Osteoblast (primary cell): Measurements from ENCODE around the gene PXMP4. TPM values are rescaled to one million over a fixed set of nuclear protein-coding genes. Genes with fewer than 3 reads are reported as not detected.

ENCODE experiments used
- DNase-seq: peaks from one replicate; pipeline ENCODE4 v3.0.0; 2011; ENCODE audit warnings: low spot score, mixed read lengths; ENCODE audit not compliant: insufficient read length; ENCODE audit errors: missing footprints
- H2AFZ ChIP-seq: 2 replicates; pipeline ENCODE4 v1.6.0; 2011; ENCODE audit warnings: mild to moderate bottlenecking, low read length
- H3K27ac ChIP-seq: 2 replicates; pipeline ENCODE4 v1.5.1; 2011; ENCODE audit warnings: mild to moderate bottlenecking, low read depth, low read length, moderate library complexity
- H3K27me3 ChIP-seq: 2 replicates; pipeline ENCODE4 v1.6.0; 2012; ENCODE audit warnings: mild to moderate bottlenecking, control low read depth, inconsistent platforms, low read length, moderate library complexity; ENCODE audit not compliant: insufficient read depth
- H3K36me3 ChIP-seq: 2 replicates; pipeline ENCODE4 v1.5.1; 2011; ENCODE audit warnings: mild to moderate bottlenecking, low read length, control low read depth, moderate library complexity; ENCODE audit not compliant: insufficient read depth
- H3K4me1 ChIP-seq: 2 replicates; pipeline ENCODE4 v1.5.1; 2011; ENCODE audit warnings: mild to moderate bottlenecking, low read length, control low read depth, moderate library complexity; ENCODE audit not compliant: insufficient read depth
- H3K4me2 ChIP-seq: 2 replicates; pipeline ENCODE4 v1.6.0; 2011; ENCODE audit warnings: mild to moderate bottlenecking, low read length; ENCODE audit not compliant: insufficient read depth
- H3K4me3 ChIP-seq: fragments of 200-600 bp; sonication (generic); 3 replicates; pipeline ENCODE4 v1.5.1; 2012; ENCODE audit warnings: mild to moderate bottlenecking, low read length, inconsistent platforms; ENCODE audit not compliant: insufficient read depth
- H3K79me2 ChIP-seq: 2 replicates; pipeline ENCODE4 v1.6.0; 2012; ENCODE audit warnings: mild to moderate bottlenecking, low read length, control low read depth, inconsistent platforms; ENCODE audit not compliant: insufficient read depth
- H3K9me3 ChIP-seq: 2 replicates; pipeline ENCODE4 v1.5.1; 2011; ENCODE audit warnings: low read depth, low read length, control low read depth
- H4K20me1 ChIP-seq: 2 replicates; pipeline ENCODE4 v1.6.0; 2012; ENCODE audit warnings: mild to moderate bottlenecking, low read length, control low read depth; ENCODE audit not compliant: insufficient read depth
- CTCF ChIP-seq: IDR thresholded peaks from 2 replicates; pipeline ENCODE4 v1.5.1; 2011; ENCODE audit warnings: mild to moderate bottlenecking, low read depth, low read length, moderate library complexity; ENCODE audit errors: extremely low read depth
- total RNA-seq: library from RNA; depleted of rRNA; stranded (reverse); fragments of >200 nt; gene quantifications from 2 replicates; pipeline ENCODE4 v1.2.3, GENCODE V29; 2012

PXMP4 gene
- total RNA-seq, 1 donor = 5.1 TPM

DNA sequence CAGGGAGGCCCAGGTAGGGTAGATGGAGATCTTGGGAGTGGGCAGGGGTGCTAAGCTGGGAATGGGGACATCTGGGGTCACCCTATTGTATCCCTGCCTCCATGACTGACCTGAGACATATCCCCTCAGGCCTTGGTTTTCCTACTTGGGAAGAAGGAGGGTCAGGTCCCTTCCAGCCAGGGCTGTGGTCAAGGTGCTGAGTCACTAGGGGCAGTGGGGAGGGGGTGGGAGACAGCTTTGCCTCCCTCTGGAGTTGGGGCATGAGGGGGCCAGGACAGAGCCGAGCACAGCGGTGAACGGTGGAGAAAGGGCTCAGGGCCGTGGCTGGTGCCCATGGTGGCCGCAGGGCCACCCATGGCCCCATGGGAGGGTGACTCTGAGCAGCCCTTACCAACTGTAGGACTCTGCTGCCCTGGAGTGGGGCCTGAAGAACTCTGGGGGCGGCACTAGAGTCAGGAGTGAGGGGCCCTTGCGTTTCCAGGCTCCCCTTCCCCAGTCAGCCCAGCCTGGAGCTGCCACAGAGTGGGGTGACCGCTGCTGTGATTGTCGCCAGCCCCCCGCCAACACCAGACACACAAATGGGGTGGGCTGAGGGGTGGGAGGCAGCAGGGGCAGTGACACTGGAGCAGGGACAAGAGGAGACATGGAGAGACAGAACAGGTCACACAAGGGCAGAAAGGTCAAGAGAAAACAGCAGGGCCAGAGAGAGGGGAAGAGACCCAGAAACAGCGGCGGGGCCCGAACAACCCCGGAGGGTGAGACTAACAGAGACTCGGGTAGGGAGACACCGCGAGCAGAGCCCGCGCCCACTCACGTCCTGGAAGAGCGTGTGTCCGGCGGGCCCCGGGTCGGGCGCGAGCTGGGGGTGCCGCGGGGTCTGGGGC lies 46.5 kb downstream of the PXMP4 start:
- H2AFZ ChIP-seq = peak overlapping the region; percentile 84
- H4K20me1 ChIP-seq = peaks cover 9% of the 10 kb centered on the region
- DNase-seq = peak; percentile 97
- H3K27me3 ChIP-seq = no peaks in the 10 kb centered on the region
- peak overlapping the region; percentile 74 for H3K4me3 ChIP-seq
- peaks cover 5% of the 10 kb centered on the region for H3K79me2 ChIP-seq
- TF ChIP-seq CTCF = no peak
- peaks cover 19% of the 10 kb centered on the region for H3K36me3 ChIP-seq
- peak overlapping the region; percentile 86 for H3K4me2 ChIP-seq
- peak overlapping the region; percentile 23 for H3K27ac ChIP-seq
- peaks cover 26% of the 10 kb centered on the region for H3K4me1 ChIP-seq
- H3K9me3 ChIP-seq = no peaks in the 10 kb centered on the region

- H3K4me2 ChIP-seq = peak overlapping the region; percentile 86
- peaks cover 5% of the 10 kb centered on the region for H3K79me2 ChIP-seq
- H4K20me1 ChIP-seq = peaks cover 9% of the 10 kb centered on the region
- no peaks in the 10 kb centered on the region for H3K9me3 ChIP-seq
- peak; percentile 80 for DNase-seq
- no peak overlapping the region for H3K27ac ChIP-seq
- no peaks in the 10 kb centered on the region for H3K27me3 ChIP-seq
- H3K36me3 ChIP-seq = peaks cover 20% of the 10 kb centered on the region
- TF ChIP-seq CTCF = no peak
- H2AFZ ChIP-seq = no peak overlapping the region
- peaks cover 29% of the 10 kb centered on the region for H3K4me1 ChIP-seq
- peak overlapping the region; percentile 74 for H3K4me3 ChIP-seq
Observed at GRCh38 chr20:33673114-33673409, 47.0 kb downstream of the PXMP4 start.

DNA sequence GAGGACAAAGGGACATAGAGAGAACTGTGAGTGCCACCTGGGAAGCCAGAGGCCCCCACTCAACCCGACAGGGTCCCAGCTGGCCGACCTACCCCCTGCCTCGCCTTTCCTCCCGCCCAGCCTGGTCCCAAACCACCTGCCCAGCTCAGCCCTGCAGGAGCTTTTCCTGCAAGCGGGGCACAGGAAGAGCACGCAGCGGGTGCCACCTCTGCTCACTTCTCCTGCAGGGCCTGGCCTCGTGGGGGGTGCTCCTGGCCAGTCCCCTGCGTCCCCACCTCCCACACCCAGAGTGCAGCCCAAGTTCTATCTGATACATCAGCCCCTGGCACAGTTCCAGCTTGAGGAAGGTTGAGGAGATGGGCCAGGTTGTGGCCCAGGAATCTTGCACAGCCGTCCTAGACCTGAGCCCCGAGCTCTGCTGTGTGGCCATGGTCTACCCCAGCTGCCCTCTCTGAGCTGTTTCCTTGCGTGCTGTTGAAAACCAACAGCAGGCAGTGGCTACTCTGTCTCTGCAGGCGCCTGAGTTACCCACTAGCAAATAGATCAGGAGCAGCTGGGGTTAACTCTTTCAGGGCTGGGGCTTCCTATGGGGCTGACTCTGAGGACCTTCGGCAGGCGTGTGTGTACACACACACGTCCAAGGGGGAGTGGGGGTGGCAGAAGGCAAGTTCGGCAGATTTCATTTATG lies 47.5 kb downstream of the PXMP4 start:
- Histone ChIP-seq H3K4me2 (peak overlapping the region; percentile 86), H2AFZ (no peak overlapping the region), H3K9me3 (no peaks in the 10 kb centered on the region), H3K4me1 (peaks cover 34% of the 10 kb centered on the region), H3K27ac (no peak overlapping the region), H3K27me3 (no peaks in the 10 kb centered on the region), H3K79me2 (peaks cover 5% of the 10 kb centered on the region), H4K20me1 (peaks cover 9% of the 10 kb centered on the region), H3K36me3 (peaks cover 20% of the 10 kb centered on the region), H3K4me3 (peak overlapping the region; percentile 74)
- peak; percentile 81 for DNase-seq
- TF ChIP-seq CTCF = no peak
